ENCODE measurements around the gene ARFGEF3. TPM values are rescaled to one million over a fixed set of nuclear protein-coding genes. Genes with fewer than 3 reads are reported as not detected.

The ARFGEF3 gene
- polyA plus RNA-seq, 1 of the 3 experiments (the other 2 are of a cell fraction) = not detected

DNA sequence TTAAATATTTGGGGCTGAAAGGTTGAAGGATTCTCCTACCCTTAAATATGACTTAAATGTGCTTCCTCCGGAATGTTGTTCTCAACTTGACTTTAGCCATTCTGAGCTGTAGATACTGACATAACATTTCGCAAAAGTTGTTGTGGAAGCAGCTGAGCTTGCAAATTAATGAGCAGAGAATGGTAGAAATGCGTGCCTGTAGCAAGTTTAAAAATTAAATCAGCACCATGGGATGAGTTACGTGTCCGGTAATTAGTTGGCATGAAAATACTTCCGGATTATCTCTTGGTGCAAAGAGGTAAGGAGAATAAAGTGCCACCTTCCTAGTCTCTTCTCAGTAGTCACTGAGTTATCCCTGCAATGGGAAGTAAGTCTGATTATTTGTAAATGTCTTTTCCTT, 80.2 kb downstream of the ARFGEF3 start:
- Histone ChIP-seq H3F3A (replicated peaks; ENCODE audit: insufficient read depth) (no peaks in the 10 kb centered on the region), H3K27ac (ENCODE audit: low read depth in 2 of 2, low read length in 1 of 2) (no peak overlapping the region), H3K36me3 (replicated peaks in 1 of 2; ENCODE audit: control insufficient read depth in 1 of 2, insufficient read depth in 2 of 2, low read length in 1 of 2) (no peaks in the 10 kb centered on the region), H3K9me2 (no peaks in the 10 kb centered on the region), H2AFZ (ENCODE audit: low read depth) (no peak overlapping the region), H3K4me3 (ENCODE audit: low read depth in 2 of 2, low read length in 1 of 2) (no peak overlapping the region), H3K79me2 (ENCODE audit: insufficient read depth) (no peaks in the 10 kb centered on the region), H3K27me3 (ENCODE audit: insufficient read depth) (no peaks in the 10 kb centered on the region), H3K4me2 (no peak overlapping the region), H3K9me3 (no peaks in the 10 kb centered on the region), H4K20me1 (ENCODE audit: insufficient read depth) (no peaks in the 10 kb centered on the region), H3K4me1 (ENCODE audit: control insufficient read depth in 1 of 2, insufficient read depth in 2 of 2, low read depth in 1 of 2, low read length in 1 of 2) (no peaks in the 10 kb centered on the region; a peak in 1 of 4 replicates), H3K9ac (no peak overlapping the region)
- DNase-seq = no peak
- WGBS (ENCODE audit: low lambda C conversion rate) = 40% methylated on average over 6 of the region's 6 CpGs
- no peak for TF ChIP-seq FOSL2 (IDR thresholded peaks at IDR 0.05; ENCODE audit: borderline replicate concordance, low read depth)
- no peak for TF ChIP-seq TAF1 (IDR thresholded peaks at IDR 0.05; ENCODE audit: borderline replicate concordance, low read depth, low read length)
- TF ChIP-seq CTCF (IDR thresholded peaks at IDR 0.05) = no peak
- TF ChIP-seq FOXM1 (IDR thresholded peaks at IDR 0.05; ENCODE audit: low read depth) = no peak
- TF ChIP-seq REST (IDR thresholded peaks at IDR 0.05; ENCODE audit: low read depth, low read length) = no peak
- TF ChIP-seq RFX5 (IDR thresholded peaks at IDR 0.05; ENCODE audit: low read length) = no peak
- no peak for TF ChIP-seq JUND (IDR thresholded peaks at IDR 0.05)
- no peak for TF ChIP-seq POLR2AphosphoS5 (IDR thresholded peaks at IDR 0.05; ENCODE audit: low read depth, low read length)
- TF ChIP-seq GABPA (IDR thresholded peaks at IDR 0.05; ENCODE audit: low read depth) = no peak
- TF ChIP-seq USF2 (IDR thresholded peaks at IDR 0.05; ENCODE audit: borderline replicate concordance, low read depth, low read length) = no peak
- no peak for TF ChIP-seq RAD21 (IDR thresholded peaks at IDR 0.05; ENCODE audit: low read length)
- TF ChIP-seq EZH2phosphoT487 (IDR thresholded peaks at IDR 0.05; ENCODE audit: borderline replicate concordance, low read depth) = no peak
- no peak for TF ChIP-seq ZBTB33 (IDR thresholded peaks at IDR 0.05; ENCODE audit: borderline replicate concordance, low read depth)
- TF ChIP-seq CHD2 (IDR thresholded peaks at IDR 0.05; ENCODE audit: low read length, partially characterized antibody) = no peak
- TF ChIP-seq MEF2A (IDR thresholded peaks at IDR 0.05; ENCODE audit: borderline replicate concordance, low read depth) = no peak
- TF ChIP-seq IRF3 (IDR thresholded peaks at IDR 0.05; ENCODE audit: low read depth, low read length) = no peak
- CTCF ChIA-PET = no interaction called here
- POLR2A ChIA-PET = no interaction called here
